Prostate gland (tissue), 2 donors: ENCODE results near the gene DNAJC6. TPM values are rescaled to one million over a fixed set of nuclear protein-coding genes. Genes with fewer than 3 reads are reported as not detected.

Experiments
- DNase-seq: peaks from one replicate; pipeline ENCODE4 v3.0.0-alpha.2; 2019; ENCODE audit warnings: low spot score
- H3K27ac ChIP-seq, 2 donors: fragments of 200-600 bp; sonication (generic); 2 replicates each; pipeline ENCODE4 v1.5.1; 2017 to 2019
- H3K27me3 ChIP-seq: fragments of 200-600 bp; sonication (generic); replicated peaks from 2 replicates; pipeline ENCODE4 v1.5.1; 2019; ENCODE audit not compliant: insufficient read depth
- H3K36me3 ChIP-seq, 2 donors: fragments of 200-600 bp; sonication (generic); 1 replicate in 1 of 2; 2 replicates in 1 of 2; pipeline versions ENCODE4 v1.5.1 to v1.8.1; 2017 to 2019
- H3K4me1 ChIP-seq: fragments of 200-600 bp; sonication (generic); replicated peaks from 2 replicates; pipeline ENCODE4 v1.5.1; 2019
- H3K4me3 ChIP-seq, 2 donors: fragments of 200-600 bp; sonication (generic); 2 replicates each; pipeline ENCODE4 v1.5.1; 2017 to 2019
- H3K9me3 ChIP-seq: fragments of 200-600 bp; sonication (generic); 2 replicates; pipeline ENCODE4 v1.5.1; 2017
- CTCF ChIP-seq, 4 experiments: fragments of 200-600 bp in 2 of 4; fragments of 450-650 bp in 2 of 4; sonication (generic) in 2 of 4; IDR thresholded peaks; 1 replicate in 3 of 4; 2 replicates in 1 of 4; pipeline ENCODE4 v1.5.1; 2016 to 2019; ENCODE audit warnings: antibody characterized with exemption in 4 of 4, mild to moderate bottlenecking in 2 of 4, moderate library complexity in 2 of 4
- POLR2A ChIP-seq: fragments of 450-650 bp; IDR thresholded peaks from one replicate; pipeline ENCODE4 v1.6.1; 2016; ENCODE audit warnings: antibody characterized with exemption, mild to moderate bottlenecking
- POLR2AphosphoS5 ChIP-seq: sonication (generic); formaldehyde crosslinking; IDR thresholded peaks from one replicate; pipeline ENCODE4 v1.6.1; 2017; ENCODE audit warnings: antibody characterized with exemption
- WGBS: methylation state at CpG from one replicate; pipeline ENCODE4 v1.1.5; 2018; 5-methylcytosine and 5-hydroxymethylcytosine counted together
- intact Hi-C: fragments of 100-400 bp; cut with DNase I; formaldehyde crosslinking; loops from one replicate; pipeline ENCODE4 v1.14.2; 2022
- total RNA-seq, 2 donors: library from RNA; depleted of rRNA; stranded (reverse); fragments of >200 nt; gene quantifications; one replicate each; pipeline ENCODE4 v1.1.0, GENCODE V29; 2016

Gene DNAJC6
- total RNA-seq, 2 donors from 2014 or later = 1.4 to 3.5 TPM

- H3K9me3 ChIP-seq = no peaks in the 10 kb centered on the region
- no peak overlapping the region for H3K4me3 ChIP-seq
- TF ChIP-seq POLR2AphosphoS5 = no peak
- no peak for TF ChIP-seq POLR2A
- no peak for TF ChIP-seq CTCF (IDR thresholded peaks at IDR 0.05)
- WGBS = 93% methylated on average over 7 of the region's 7 CpGs
- no peak overlapping the region for H3K27ac ChIP-seq
- H3K4me1 ChIP-seq = no peaks in the 10 kb centered on the region
- H3K36me3 ChIP-seq = no peaks in the 10 kb centered on the region
- no peak for DNase-seq
- no peaks in the 10 kb centered on the region for H3K27me3 ChIP-seq
- intact Hi-C loops = no loop called here
Measured at GRCh38 chr1:65392497-65392896, 83.2 kb downstream of the DNAJC6 start.

- Histone ChIP-seq H3K27ac (no peak overlapping the region), H3K4me1 (no peaks in the 10 kb centered on the region), H3K27me3 (no peaks in the 10 kb centered on the region), H3K36me3 (no peaks in the 10 kb centered on the region), H3K9me3 (no peaks in the 10 kb centered on the region), H3K4me3 (no peak overlapping the region)
- intact Hi-C loops = no loop called here
- WGBS = 91% methylated on average over 2 of the region's 2 CpGs
- DNase-seq = no peak
- TF ChIP-seq CTCF (IDR thresholded peaks at IDR 0.05) = no peak
- TF ChIP-seq POLR2AphosphoS5 = no peak
- no peak for TF ChIP-seq POLR2A
Measured at GRCh38 chr1:65393347-65393746, 84.0 kb downstream of the DNAJC6 start.

- no peak for DNase-seq
- intact Hi-C loops = no loop called here
Measured at GRCh38 chr1:65393928-65394327, 84.6 kb downstream of the DNAJC6 start.

GRCh38 chr1:65395887-65396612, 86.7 kb downstream of the DNAJC6 start:
- 96% methylated on average over 3 of the region's 3 CpGs for WGBS
- no peaks in the 10 kb centered on the region for H3K4me1 ChIP-seq
- TF ChIP-seq CTCF (IDR thresholded peaks at IDR 0.05) = no peak
- TF ChIP-seq POLR2A = no peak
- no peak for TF ChIP-seq POLR2AphosphoS5
- intact Hi-C loops = no loop called here
- no peak overlapping the region for H3K4me3 ChIP-seq
- H3K36me3 ChIP-seq = no peaks in the 10 kb centered on the region
- no peaks in the 10 kb centered on the region for H3K27me3 ChIP-seq
- H3K27ac ChIP-seq = no peak overlapping the region
- no peak for DNase-seq
- no peaks in the 10 kb centered on the region for H3K9me3 ChIP-seq

More at GRCh38 chr1:65393928-65394327, 84.6 kb downstream of the DNAJC6 start:
- Histone ChIP-seq H3K27me3 (no peaks in the 10 kb centered on the region), H3K27ac (no peak overlapping the region), H3K36me3 (no peaks in the 10 kb centered on the region), H3K9me3 (no peaks in the 10 kb centered on the region), H3K4me3 (no peak overlapping the region), H3K4me1 (no peaks in the 10 kb centered on the region)
- 70% methylated on average over 1 of the region's 1 CpG for WGBS
- TF ChIP-seq POLR2A = no peak
- no peak for TF ChIP-seq CTCF (IDR thresholded peaks at IDR 0.05)
- no peak for TF ChIP-seq POLR2AphosphoS5

- no peak for TF ChIP-seq CTCF (IDR thresholded peaks at IDR 0.05)
- no peak for TF ChIP-seq POLR2A
- TF ChIP-seq POLR2AphosphoS5 = no peak
- intact Hi-C loops = no loop called here
- no peak for DNase-seq
- H3K27me3 ChIP-seq = no peaks in the 10 kb centered on the region
- no peaks in the 10 kb centered on the region for H3K4me1 ChIP-seq
- H3K9me3 ChIP-seq = no peaks in the 10 kb centered on the region
- 92% methylated on average over 1 of the region's 1 CpG for WGBS
- no peak overlapping the region for H3K4me3 ChIP-seq
- H3K27ac ChIP-seq = no peak overlapping the region
- no peaks in the 10 kb centered on the region for H3K36me3 ChIP-seq
Measured at GRCh38 chr1:65398083-65398482, 88.7 kb downstream of the DNAJC6 start.
